Vagina (tissue), 2 donors: ENCODE measurements around the gene DBNDD1.

ENCODE experiments used
- CTCF ChIP-seq, 3 experiments: fragments of 450-650 bp in 2 of 3; fragments of 200-600 bp in 1 of 3; sonication (generic) in 1 of 3; IDR thresholded peaks; one replicate each; pipeline ENCODE4 v1.5.1; 2017 to 2019; ENCODE audit warnings: antibody characterized with exemption in 3 of 3, mild to moderate bottlenecking in 2 of 3, moderate library complexity in 2 of 3
- POLR2A ChIP-seq, 2 donors: fragments of 450-650 bp; IDR thresholded peaks; one replicate each; pipeline ENCODE4 v1.6.1; 2017; ENCODE audit warnings: antibody characterized with exemption in 2 of 2, mild to moderate bottlenecking in 2 of 2, moderate library complexity in 2 of 2
- POLR2AphosphoS5 ChIP-seq, 2 donors: sonication (generic); formaldehyde crosslinking; IDR thresholded peaks; one replicate each; pipeline ENCODE4 v1.9.0; 2017; ENCODE audit warnings: antibody characterized with exemption in 2 of 2, mild to moderate bottlenecking in 2 of 2, low read depth in 1 of 2; ENCODE audit not compliant: insufficient read depth in 1 of 2

- TF ChIP-seq POLR2A (IDR thresholded peaks at IDR 0.05), result no peak
- TF ChIP-seq CTCF (IDR thresholded peaks at IDR 0.05), result no peak
- TF ChIP-seq POLR2AphosphoS5 (IDR thresholded peaks at IDR 0.05; ENCODE audit: insufficient read depth in 1 of 2, low read depth in 1 of 2), result no peak
These were observed 49.4 kb downstream of the DBNDD1 start for GRCh38 chr16:89969741-89970410.
